ENCODE results near the gene SEC14L1. TPM values are rescaled to one million over a fixed set of nuclear protein-coding genes. Genes with fewer than 3 reads are reported as not detected.

Gene SEC14L1
- total RNA-seq (ENCODE audit: low replicate concordance), result 20.4 and 65.8 TPM in 2 replicates

GRCh38 chr17:77140878-77141767 lies at the start of gene SEC14L1:
Gene SEC14L1, plus strand, starts transcription at chr17:77140969. Its CDS starts 2,628 bp downstream, at chr17:77143597.

Data from smooth muscle cell of the coronary artery (primary cell).